SH-SY5Y (cell line): ENCODE data around the gene PNPLA3.

Experiments
- GATA2 ChIP-seq: IDR thresholded peaks from 2 replicates; pipeline ENCODE4 v1.6.1; 2011; ENCODE audit warnings: mild to moderate bottlenecking, low read depth, low read length
- GATA3 ChIP-seq: IDR thresholded peaks from 2 replicates; pipeline ENCODE4 v1.6.1; 2011; ENCODE audit warnings: low read depth, mild to moderate bottlenecking, low read length, moderate library complexity

- TF ChIP-seq GATA3, result no peak
- no peak for TF ChIP-seq GATA2
These were observed 12.3 kb upstream of the PNPLA3 start for GRCh38 chr22:43911351-43911750.
